Neuron (in vitro differentiated cells): ENCODE measurements around the gene TRIM2.

Experiments used
- H2AFZ ChIP-seq: one replicate; pipeline ENCODE4 v1.6.1; 2013; ENCODE audit warnings: low read depth, mild to moderate bottlenecking, inconsistent platforms, low read length, moderate library complexity
- H3K27me3 ChIP-seq: one replicate; pipeline ENCODE4 v1.6.1; 2013; ENCODE audit warnings: low read length; ENCODE audit not compliant: insufficient read depth
- H3K36me3 ChIP-seq: one replicate; pipeline ENCODE4 v1.6.1; 2013; ENCODE audit warnings: low read length; ENCODE audit not compliant: insufficient read depth
- H3K4me1 ChIP-seq: one replicate; pipeline ENCODE4 v1.6.1; 2013; ENCODE audit warnings: low read length; ENCODE audit not compliant: insufficient read depth
- H3K4me3 ChIP-seq: 2 replicates; pipeline ENCODE4 v1.5.1; 2013; ENCODE audit warnings: mild to moderate bottlenecking, low read length, moderate library complexity
- H3K9me3 ChIP-seq: one replicate; pipeline ENCODE4 v1.6.1; 2013; ENCODE audit warnings: low read length

The TRIM2 gene

DNA sequence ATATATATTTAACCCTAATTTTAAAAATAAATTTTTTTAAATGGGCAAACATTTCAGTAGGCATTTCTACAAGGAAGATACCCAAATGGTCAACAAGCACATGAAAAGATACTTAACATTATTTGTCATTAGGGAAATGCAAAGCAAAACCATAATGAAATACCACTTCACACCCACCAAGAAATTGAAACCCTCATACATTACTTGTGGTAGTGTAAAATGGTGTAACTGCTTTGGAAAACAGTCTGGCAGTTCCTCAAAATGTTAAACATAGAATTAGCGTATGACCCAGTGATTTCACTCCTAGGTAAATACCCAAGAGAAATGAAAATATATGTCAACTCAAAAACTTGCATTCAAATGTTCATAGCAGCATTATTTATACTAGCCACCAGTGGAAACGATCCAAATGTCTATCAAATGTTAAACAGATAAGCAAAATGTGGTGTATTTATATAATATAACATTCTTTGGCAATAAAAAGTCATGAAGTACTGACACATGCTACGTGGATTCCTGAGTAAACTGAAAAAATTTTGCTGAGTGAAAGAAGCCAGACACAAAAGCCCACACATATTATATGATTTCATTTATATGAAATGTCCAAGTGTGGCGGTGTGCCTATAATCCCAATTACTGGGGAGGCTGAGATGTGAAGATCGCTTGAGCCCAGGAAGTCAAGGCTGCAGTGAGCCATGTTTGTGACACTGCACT, 16.6 kb downstream of the TRIM2 start:
- Histone ChIP-seq H2AFZ (no peak overlapping the region), H3K4me3 (no peak overlapping the region), H3K4me1 (peaks cover 45% of the 10 kb centered on the region), H3K9me3 (peaks cover 3% of the 10 kb centered on the region), H3K36me3 (peaks cover 21% of the 10 kb centered on the region), H3K27me3 (no peaks in the 10 kb centered on the region)

DNA sequence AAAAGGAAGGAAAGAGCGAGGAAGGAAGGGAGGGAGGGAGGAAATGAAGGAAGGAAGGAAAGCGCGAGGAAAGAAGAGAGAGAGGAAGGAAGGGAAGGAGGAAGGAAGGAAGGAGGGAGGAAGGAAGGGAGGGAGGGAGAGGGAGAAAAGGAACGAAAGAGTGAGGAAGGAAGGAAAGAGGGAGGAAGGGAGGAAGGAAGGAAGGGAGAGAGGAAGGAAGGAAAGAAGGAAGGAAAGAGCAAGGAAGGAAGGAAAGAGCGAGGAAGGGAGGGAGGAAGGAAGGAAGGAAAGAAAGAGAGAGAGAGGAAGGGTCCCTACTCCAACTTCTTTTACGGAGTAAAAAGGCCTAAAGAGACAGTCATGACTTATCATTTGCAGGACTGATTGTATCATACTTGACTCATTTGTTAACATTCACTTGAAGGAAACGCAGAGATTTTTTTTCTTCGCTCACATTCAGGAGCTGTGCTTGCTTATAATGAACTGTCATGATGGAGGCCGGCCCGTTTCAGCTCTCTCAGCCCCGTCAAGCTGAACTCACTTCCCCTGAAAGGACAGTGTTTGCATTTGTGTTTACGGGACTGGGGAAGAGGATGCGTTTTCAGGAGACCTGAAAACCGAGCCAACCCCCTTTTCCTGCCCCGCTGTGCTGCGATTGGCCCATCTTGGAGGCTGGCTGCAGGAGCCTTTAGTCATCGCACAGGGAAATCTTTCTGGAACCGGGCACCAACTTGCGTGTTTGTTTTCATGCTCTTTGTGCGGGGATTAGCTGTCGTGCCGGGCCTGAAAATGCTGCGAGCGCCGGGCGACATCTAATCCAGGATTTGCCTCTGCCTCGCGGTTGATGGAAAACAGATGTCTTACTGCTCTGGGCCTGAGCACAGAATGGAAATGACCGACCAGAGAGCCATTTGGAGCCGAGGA, 17.8 kb downstream of the TRIM2 start:
- no peaks in the 10 kb centered on the region for H3K27me3 ChIP-seq
- peak overlapping the region; percentile 80 for H3K4me3 ChIP-seq
- H3K4me1 ChIP-seq, result peaks cover 38% of the 10 kb centered on the region
- peaks cover 3% of the 10 kb centered on the region for H3K9me3 ChIP-seq
- peaks cover 21% of the 10 kb centered on the region for H3K36me3 ChIP-seq
- no peak overlapping the region for H2AFZ ChIP-seq

DNA sequence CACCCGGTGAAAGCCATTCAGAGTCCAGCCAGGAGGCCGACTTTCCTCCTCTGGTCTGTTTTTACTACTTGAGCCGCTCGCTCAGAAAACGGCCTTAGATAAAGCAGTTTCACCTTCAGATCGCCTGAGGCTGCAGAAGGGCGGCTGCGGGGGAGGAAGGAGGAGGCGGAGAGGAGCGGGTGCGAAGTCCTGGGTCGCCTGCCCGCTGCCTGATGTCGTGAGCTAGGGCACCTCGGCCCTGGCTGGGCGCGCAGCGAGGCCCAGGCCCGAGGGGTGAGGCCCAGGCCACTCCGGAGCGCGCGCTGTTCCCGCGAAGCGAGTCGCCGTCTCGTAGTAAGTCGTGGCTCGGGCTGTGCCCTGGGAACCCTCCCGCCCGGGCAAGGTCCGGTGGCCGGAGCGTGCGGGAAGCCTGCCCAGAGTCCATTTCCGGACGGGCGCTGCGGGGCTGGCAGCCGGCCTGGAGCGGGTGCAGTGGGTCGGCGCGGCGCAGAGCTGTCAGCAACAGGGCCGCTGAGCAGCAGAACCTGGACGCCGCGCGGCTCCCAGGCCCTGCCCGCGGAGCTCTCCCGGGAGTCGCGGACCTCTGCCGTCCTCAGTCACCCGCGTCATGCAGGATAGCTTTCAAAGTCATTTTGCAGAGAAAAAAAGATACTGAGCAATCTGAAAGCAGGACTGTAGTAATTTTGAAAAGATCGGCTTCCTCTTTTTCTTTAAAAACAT, 18.6 kb downstream of the TRIM2 start:
- Histone ChIP-seq H3K4me1 (peaks cover 46% of the 10 kb centered on the region), H3K4me3 (peak overlapping the region; percentile 80), H3K9me3 (no peaks in the 10 kb centered on the region), H2AFZ (no peak overlapping the region), H3K36me3 (peaks cover 21% of the 10 kb centered on the region), H3K27me3 (no peaks in the 10 kb centered on the region)

DNA sequence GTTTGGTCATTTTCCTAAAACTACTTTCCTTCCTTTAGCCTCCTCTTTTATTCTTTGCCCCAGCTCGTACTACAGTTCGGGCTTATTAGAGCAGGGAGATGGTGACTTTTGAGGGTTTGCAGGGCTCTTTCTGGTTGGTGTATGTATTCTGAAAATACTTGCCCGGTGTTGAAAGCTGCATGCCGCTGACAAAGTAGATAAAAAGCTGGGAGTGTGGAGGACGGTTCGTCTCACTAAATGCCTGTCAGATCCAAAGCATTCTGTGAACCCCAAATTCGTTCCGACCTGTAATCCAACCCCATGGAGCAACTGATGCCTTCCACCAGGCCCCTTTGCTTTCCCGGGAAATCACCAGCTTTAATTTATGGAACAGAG, 19.2 kb downstream of the TRIM2 start:
- Histone ChIP-seq H3K27me3 (no peaks in the 10 kb centered on the region), H3K4me3 (peak overlapping the region; percentile 80), H3K36me3 (peaks cover 21% of the 10 kb centered on the region), H3K4me1 (peaks cover 51% of the 10 kb centered on the region), H2AFZ (no peak overlapping the region), H3K9me3 (no peaks in the 10 kb centered on the region)

DNA sequence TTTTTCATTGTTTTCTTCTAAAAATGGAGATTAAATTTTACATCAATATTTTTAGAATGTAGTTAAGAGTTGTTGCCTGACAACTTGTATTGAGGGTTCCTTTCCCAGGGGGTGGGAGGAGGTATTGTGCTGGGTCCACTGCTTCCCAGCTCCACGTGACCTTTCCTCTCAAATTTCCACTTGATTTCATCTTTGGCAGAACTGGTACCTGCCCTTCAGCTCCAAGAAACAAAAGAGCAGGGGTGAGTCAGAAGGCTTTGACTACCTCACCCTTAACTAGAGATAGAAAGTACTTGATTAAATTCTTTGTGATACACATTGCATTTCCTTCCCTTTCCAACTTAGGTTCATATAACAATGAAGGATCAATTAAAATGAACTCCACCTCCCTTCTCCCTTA, 19.7 kb downstream of the TRIM2 start:
- Histone ChIP-seq H3K4me3 (peak overlapping the region; percentile 80), H3K9me3 (no peaks in the 10 kb centered on the region), H3K36me3 (peaks cover 21% of the 10 kb centered on the region), H3K4me1 (peaks cover 56% of the 10 kb centered on the region), H3K27me3 (no peaks in the 10 kb centered on the region), H2AFZ (no peak overlapping the region)

DNA sequence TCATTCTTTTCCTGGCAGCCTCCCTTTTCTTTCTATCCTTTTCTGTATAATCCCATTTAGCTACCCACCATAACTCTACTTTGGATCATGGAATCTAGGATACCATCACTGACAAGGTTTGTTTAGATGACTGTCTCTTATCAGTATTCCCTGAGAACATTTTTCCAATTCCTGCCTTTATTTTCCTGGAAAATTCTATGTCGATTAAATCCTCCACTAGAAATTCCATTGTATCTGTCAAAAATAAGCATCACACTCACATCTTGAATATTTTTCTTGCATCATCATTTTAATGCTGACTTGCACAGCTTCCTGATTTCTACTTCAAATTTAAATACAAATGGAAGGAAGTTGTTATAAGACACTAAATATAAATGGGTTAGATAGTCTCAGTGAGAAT, 20.2 kb downstream of the TRIM2 start:
- Histone ChIP-seq H2AFZ (no peak overlapping the region), H3K36me3 (peaks cover 21% of the 10 kb centered on the region), H3K4me3 (peak overlapping the region; percentile 80), H3K9me3 (no peaks in the 10 kb centered on the region), H3K4me1 (peaks cover 59% of the 10 kb centered on the region), H3K27me3 (no peaks in the 10 kb centered on the region)

DNA sequence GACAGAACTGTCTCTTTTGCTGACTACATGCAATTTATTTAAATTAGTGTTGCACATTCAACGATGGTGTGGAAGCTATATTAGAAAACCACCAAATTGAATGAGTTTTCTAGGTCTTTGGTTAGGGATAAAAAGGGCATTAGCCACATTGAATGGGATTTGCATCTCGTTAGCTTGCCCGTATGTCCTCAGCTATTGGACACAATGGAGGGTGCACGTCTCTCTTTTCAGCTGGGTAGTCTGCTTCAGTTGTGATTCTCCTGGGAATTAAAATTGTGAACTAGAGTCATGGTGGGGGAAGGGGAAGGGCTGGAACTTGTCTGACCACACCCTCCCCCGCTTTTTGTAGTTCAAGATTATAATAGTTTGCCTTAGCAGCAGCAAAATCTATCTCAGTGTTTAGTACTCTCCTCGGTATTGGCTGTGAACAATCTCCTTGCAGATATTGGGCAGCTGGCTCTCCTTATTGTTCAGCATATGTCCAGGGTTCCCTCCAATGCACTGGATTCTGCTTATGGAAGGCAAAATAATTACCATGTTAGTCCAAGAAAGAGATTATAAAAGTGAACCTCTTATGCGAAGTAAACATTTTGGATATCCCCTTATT, 23.3 kb downstream of the TRIM2 start:
- no peak overlapping the region for H3K4me3 ChIP-seq
- no peaks in the 10 kb centered on the region for H3K9me3 ChIP-seq
- peaks cover 49% of the 10 kb centered on the region for H3K4me1 ChIP-seq
- peaks cover 21% of the 10 kb centered on the region for H3K36me3 ChIP-seq
- H3K27me3 ChIP-seq, result no peaks in the 10 kb centered on the region
- no peak overlapping the region for H2AFZ ChIP-seq

DNA sequence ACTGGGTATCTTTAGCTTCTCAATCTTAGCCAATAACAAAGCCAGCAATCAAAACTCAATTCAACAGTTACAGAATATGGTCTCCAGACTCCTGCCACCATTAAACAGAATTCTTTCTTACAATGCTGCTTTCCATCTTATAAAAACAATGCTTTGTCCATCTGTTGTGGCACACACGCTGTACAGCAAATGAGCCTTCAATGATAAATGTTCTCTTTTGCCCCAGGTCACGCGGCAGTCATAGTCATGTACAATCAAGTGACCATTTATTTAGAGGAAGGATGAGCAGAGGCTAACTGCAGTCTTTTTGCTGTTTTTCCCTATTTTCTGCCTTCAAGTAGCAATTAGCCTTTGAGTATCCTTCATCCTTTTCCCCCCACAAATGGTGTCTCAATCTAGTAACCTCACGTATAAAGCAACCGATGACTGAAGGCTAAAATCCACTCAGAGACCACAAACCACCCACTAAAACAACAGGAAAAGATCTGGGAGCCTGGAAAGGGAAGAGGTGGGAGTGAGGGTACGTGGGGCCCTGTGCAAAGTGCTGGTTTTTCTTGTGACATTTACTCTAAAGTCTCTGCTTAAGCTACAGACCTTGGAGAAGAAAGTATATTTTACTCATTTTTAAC, 24.4 kb downstream of the TRIM2 start:
- no peaks in the 10 kb centered on the region for H3K9me3 ChIP-seq
- no peak overlapping the region for H2AFZ ChIP-seq
- H3K4me1 ChIP-seq, result peaks cover 48% of the 10 kb centered on the region
- H3K36me3 ChIP-seq, result peaks cover 21% of the 10 kb centered on the region
- H3K4me3 ChIP-seq, result no peak overlapping the region
- H3K27me3 ChIP-seq, result no peaks in the 10 kb centered on the region

DNA sequence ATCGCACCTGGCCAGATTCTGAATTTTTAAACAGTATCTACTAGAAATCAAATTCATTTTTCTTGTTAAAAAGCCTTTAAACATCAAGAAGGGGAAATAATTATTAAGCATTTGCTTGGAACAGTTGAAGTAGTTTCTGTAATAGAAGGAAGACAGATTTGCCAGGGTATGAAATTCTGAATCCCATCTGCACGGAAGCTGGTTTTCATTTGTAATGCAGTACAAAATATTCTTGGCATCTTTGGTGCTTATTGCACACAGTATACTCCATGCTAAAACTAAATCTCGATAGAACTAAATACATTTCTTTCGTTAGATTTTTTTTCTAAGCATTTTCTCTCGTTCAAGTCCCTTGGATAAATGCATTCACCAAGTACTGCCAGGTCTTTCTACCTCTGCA, 25.3 kb downstream of the TRIM2 start:
- Histone ChIP-seq H3K36me3 (peaks cover 18% of the 10 kb centered on the region), H3K27me3 (no peaks in the 10 kb centered on the region), H3K9me3 (no peaks in the 10 kb centered on the region), H3K4me1 (peaks cover 46% of the 10 kb centered on the region), H2AFZ (no peak overlapping the region), H3K4me3 (no peak overlapping the region)

DNA sequence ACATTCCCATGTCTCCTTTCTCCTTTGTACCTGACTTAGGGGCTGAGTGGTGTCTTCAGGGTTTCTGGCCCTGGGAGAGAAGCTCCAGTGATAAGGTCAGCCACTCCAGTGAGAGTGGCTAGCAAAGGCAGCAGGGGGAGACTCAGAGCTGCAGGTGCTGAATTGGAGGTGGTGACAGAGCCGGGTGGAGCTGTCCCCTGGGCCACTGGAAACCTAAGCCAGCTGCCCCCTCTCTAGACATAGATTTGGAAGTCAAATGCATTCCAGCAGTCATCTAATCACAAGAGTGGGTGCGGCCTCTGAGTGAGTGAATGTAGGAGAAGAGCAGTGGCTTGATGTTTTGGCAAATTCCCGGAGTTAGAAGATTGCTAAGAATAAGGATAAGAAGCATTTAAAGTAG, 28.5 kb downstream of the TRIM2 start:
- Histone ChIP-seq H3K4me1 (peaks cover 30% of the 10 kb centered on the region), H2AFZ (no peak overlapping the region), H3K27me3 (no peaks in the 10 kb centered on the region), H3K4me3 (no peak overlapping the region), H3K9me3 (no peaks in the 10 kb centered on the region), H3K36me3 (peaks cover 14% of the 10 kb centered on the region)

DNA sequence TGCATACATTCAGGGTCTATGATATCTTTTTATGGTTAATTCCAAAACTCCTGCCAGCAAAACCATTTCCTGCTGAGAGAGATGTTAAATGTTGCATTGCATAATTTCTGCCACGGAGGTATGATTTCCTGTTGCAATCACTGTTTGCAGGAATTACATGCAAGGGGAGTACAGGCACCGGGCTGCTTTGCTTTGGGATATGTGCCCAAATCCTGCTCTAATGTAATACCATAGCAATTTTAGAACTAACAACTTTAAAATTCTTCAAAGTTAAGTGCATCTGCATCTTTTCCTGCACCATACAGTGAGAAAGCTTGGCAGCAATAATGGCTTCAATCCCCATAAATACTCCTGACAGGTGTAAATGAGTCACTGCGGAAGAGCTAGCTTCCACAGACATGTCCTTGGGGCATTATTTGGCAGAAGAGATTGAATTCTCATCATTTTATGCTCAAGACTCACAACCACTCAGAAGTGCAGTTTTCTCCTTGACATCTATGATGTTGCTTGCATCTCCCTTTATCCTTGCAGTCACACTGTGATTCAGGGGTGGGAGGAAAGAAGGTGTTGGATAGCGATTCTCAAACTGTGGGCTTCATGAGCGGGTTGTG, 29.6 kb downstream of the TRIM2 start:
- Histone ChIP-seq H3K27me3 (no peaks in the 10 kb centered on the region), H2AFZ (no peak overlapping the region), H3K4me1 (peaks cover 19% of the 10 kb centered on the region), H3K36me3 (peaks cover 25% of the 10 kb centered on the region), H3K9me3 (no peaks in the 10 kb centered on the region), H3K4me3 (no peak overlapping the region)

DNA sequence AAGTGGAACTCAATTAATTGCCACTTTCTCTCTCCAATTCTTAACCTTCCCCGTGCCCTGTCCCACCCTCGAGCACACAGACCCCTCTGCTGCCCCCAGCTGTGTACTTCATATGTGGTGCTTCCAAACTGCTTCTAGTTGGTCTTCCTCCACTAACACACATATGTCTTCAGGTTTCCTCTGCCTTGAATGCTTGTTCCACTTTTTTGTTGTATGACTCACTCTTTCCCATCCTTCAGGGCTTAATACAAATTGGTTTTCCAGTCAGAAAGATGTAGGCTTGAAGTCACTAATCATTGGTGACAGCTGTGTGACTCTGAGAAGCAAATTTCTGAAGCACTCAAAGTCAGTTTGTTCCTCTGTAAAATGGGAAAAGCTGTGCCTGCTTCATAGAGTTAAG, 30.6 kb downstream of the TRIM2 start:
- Histone ChIP-seq H3K4me3 (no peak overlapping the region), H3K4me1 (peaks cover 16% of the 10 kb centered on the region), H3K9me3 (no peaks in the 10 kb centered on the region), H3K36me3 (peaks cover 32% of the 10 kb centered on the region), H3K27me3 (no peaks in the 10 kb centered on the region), H2AFZ (no peak overlapping the region)
